DND-41 (cell line): ENCODE measurements around the gene PANX1.

Source experiments
- ATAC-seq: fragments of 200-7000 bp; cut with Tn5 transposase; 3 replicates; pipeline ENCODE4 v1.9.1; 2021; ENCODE audit warnings: low read depth; ENCODE audit not compliant: insufficient read depth
- DNase-seq: peaks from one replicate; pipeline ENCODE4 v3.0.0-alpha.2; 2020
- H2AFZ ChIP-seq: 2 replicates; pipeline ENCODE4 v1.6.0; 2012; ENCODE audit warnings: low read depth, low read length
- H3K27ac ChIP-seq: 2 replicates; pipeline ENCODE4 v1.5.1; 2012; ENCODE audit warnings: low read length, inconsistent platforms
- H3K27me3 ChIP-seq: fragments of 200-600 bp; sonication (generic); 2 replicates; pipeline ENCODE4 v1.6.0; 2012; ENCODE audit warnings: low read length, mild to moderate bottlenecking, inconsistent platforms; ENCODE audit not compliant: insufficient read depth, poor library complexity
- H3K36me3 ChIP-seq: 2 replicates; pipeline ENCODE4 v1.5.1; 2012; ENCODE audit warnings: low read length, inconsistent platforms; ENCODE audit not compliant: insufficient read depth
- H3K4me1 ChIP-seq: 2 replicates; pipeline ENCODE4 v1.5.1; 2012; ENCODE audit warnings: mild to moderate bottlenecking, low read length; ENCODE audit not compliant: insufficient read depth
- H3K4me2 ChIP-seq: 2 replicates; pipeline ENCODE4 v1.6.0; 2012; ENCODE audit warnings: mild to moderate bottlenecking, moderate library complexity, low read length, inconsistent platforms; ENCODE audit not compliant: insufficient read depth
- H3K4me3 ChIP-seq, 2 experiments: fragments of 200-600 bp in 1 of 2; shearing (Covaris generic) in 1 of 2; 2 replicates each; pipeline ENCODE4 v1.5.1; 2012 to 2016; ENCODE audit warnings: inconsistent platforms in 2 of 2, low read length in 2 of 2, mild to moderate bottlenecking in 2 of 2, low read depth in 1 of 2, moderate library complexity in 1 of 2
- H3K79me2 ChIP-seq: 2 replicates; pipeline ENCODE4 v1.6.0; 2012; ENCODE audit warnings: low read length, inconsistent platforms; ENCODE audit not compliant: insufficient read depth
- H3K9ac ChIP-seq: 2 replicates; pipeline ENCODE4 v1.6.0; 2012; ENCODE audit warnings: low read depth, mild to moderate bottlenecking, inconsistent platforms, low read length, moderate library complexity
- H3K9me3 ChIP-seq: 2 replicates; pipeline ENCODE4 v1.5.1; 2012; ENCODE audit warnings: low read length, moderate library complexity, mild to moderate bottlenecking, inconsistent platforms; ENCODE audit not compliant: insufficient read depth, severe bottlenecking
- H4K20me1 ChIP-seq: 2 replicates; pipeline ENCODE4 v1.6.0; 2012; ENCODE audit warnings: low read length; ENCODE audit not compliant: insufficient read depth
- CTCF ChIP-seq: IDR thresholded peaks from 2 replicates; pipeline ENCODE4 v1.5.1; 2012; ENCODE audit warnings: borderline replicate concordance, low read length, moderate library complexity, mild to moderate bottlenecking; ENCODE audit not compliant: poor library complexity, severe bottlenecking; ENCODE audit errors: extremely low read depth
- EZH2 ChIP-seq: IDR thresholded peaks from 3 replicates; pipeline ENCODE4 v1.6.1; 2012; ENCODE audit warnings: borderline replicate concordance, low read depth, mild to moderate bottlenecking, moderate library complexity, low read length, inconsistent platforms; ENCODE audit not compliant: severe bottlenecking

The PANX1 gene

GRCh38 chr11:94089341-94089740 is 39.3 kb upstream of the PANX1 start:
- ATAC-seq, result no peak
- Histone ChIP-seq H3K79me2 (no peaks in the 10 kb centered on the region), H3K9me3 (no peaks in the 10 kb centered on the region), H2AFZ (no peak overlapping the region), H3K9ac (no peak overlapping the region), H3K4me3 (no peak overlapping the region), H3K4me1 (no peaks in the 10 kb centered on the region), H4K20me1 (no peaks in the 10 kb centered on the region), H3K36me3 (no peaks in the 10 kb centered on the region), H3K27ac (no peak overlapping the region), H3K27me3 (peaks cover 6% of the 10 kb centered on the region), H3K4me2 (no peak overlapping the region)
- TF ChIP-seq CTCF (no peak), EZH2 (no peak)
- DNase-seq, result no peak

GRCh38 chr11:94090401-94090800 is 38.2 kb upstream of the PANX1 start:
- no peaks in the 10 kb centered on the region for H3K4me1 ChIP-seq
- no peak overlapping the region for H3K9ac ChIP-seq
- H3K4me2 ChIP-seq, result no peak overlapping the region
- no peaks in the 10 kb centered on the region for H4K20me1 ChIP-seq
- H3K9me3 ChIP-seq, result no peaks in the 10 kb centered on the region
- H3K27me3 ChIP-seq, result peaks cover 6% of the 10 kb centered on the region
- H3K79me2 ChIP-seq, result no peaks in the 10 kb centered on the region
- no peak for ATAC-seq
- no peak overlapping the region for H3K4me3 ChIP-seq
- no peak for TF ChIP-seq CTCF
- TF ChIP-seq EZH2, result no peak
- no peak overlapping the region for H3K27ac ChIP-seq
- no peak for DNase-seq
- no peak overlapping the region for H2AFZ ChIP-seq
- H3K36me3 ChIP-seq, result no peaks in the 10 kb centered on the region

GRCh38 chr11:94091091-94091490 is 37.5 kb upstream of the PANX1 start:
- TF ChIP-seq CTCF (no peak), EZH2 (no peak)
- H3K4me1 ChIP-seq, result no peaks in the 10 kb centered on the region
- no peak for DNase-seq

GRCh38 chr11:94100253-94100652 is 28.4 kb upstream of the PANX1 start:
- H3K4me3 ChIP-seq, result no peak overlapping the region
- H3K27me3 ChIP-seq, result no peaks in the 10 kb centered on the region
- H2AFZ ChIP-seq, result no peak overlapping the region
- DNase-seq (no peak), ATAC-seq (no peak)
- no peak overlapping the region for H3K4me2 ChIP-seq
- H3K9ac ChIP-seq, result no peak overlapping the region
- H4K20me1 ChIP-seq, result no peaks in the 10 kb centered on the region
- TF ChIP-seq CTCF, result no peak
- TF ChIP-seq EZH2, result no peak
- H3K27ac ChIP-seq, result no peak overlapping the region
- H3K4me1 ChIP-seq, result no peaks in the 10 kb centered on the region
- no peaks in the 10 kb centered on the region for H3K9me3 ChIP-seq
- H3K79me2 ChIP-seq, result no peaks in the 10 kb centered on the region
- H3K36me3 ChIP-seq, result no peaks in the 10 kb centered on the region

More at GRCh38 chr11:94091091-94091490, 37.5 kb upstream of the PANX1 start:
- Histone ChIP-seq H3K9me3 (no peaks in the 10 kb centered on the region), H3K4me2 (no peak overlapping the region), H3K27me3 (peaks cover 6% of the 10 kb centered on the region), H3K36me3 (no peaks in the 10 kb centered on the region), H2AFZ (no peak overlapping the region), H3K79me2 (no peaks in the 10 kb centered on the region), H4K20me1 (no peaks in the 10 kb centered on the region), H3K4me3 (no peak overlapping the region), H3K27ac (no peak overlapping the region), H3K9ac (no peak overlapping the region)
- no peak for ATAC-seq
